Muscle of leg (tissue), 11 donors: ENCODE data around the gene R3HDM2. TPM values are rescaled to one million over a fixed set of nuclear protein-coding genes. Genes with fewer than 3 reads are reported as not detected.
"Not testable (repeated sequence)": the region's sequence is repeated elsewhere in the genome, so short reads cannot be mapped to it uniquely, and the experiment has no call there.

ENCODE experiments used
- DNase-seq: peaks from one replicate; pipeline ENCODE4 v3.0.0; 2013
- H3K27ac ChIP-seq: one replicate; pipeline ENCODE4 v1.5.1; 2013; ENCODE audit warnings: mild to moderate bottlenecking, low read length, control low read depth
- H3K27me3 ChIP-seq: one replicate; pipeline ENCODE4 v1.6.1; 2013; ENCODE audit warnings: low read length; ENCODE audit not compliant: control insufficient read depth, insufficient read depth
- H3K36me3 ChIP-seq: one replicate; pipeline ENCODE4 v1.6.1; 2013; ENCODE audit warnings: low read length; ENCODE audit not compliant: control insufficient read depth, insufficient read depth
- H3K4me1 ChIP-seq: one replicate; pipeline ENCODE4 v1.6.1; 2013; ENCODE audit warnings: low read length; ENCODE audit not compliant: control insufficient read depth, insufficient read depth
- H3K4me3 ChIP-seq: one replicate; pipeline ENCODE4 v1.5.1; 2013; ENCODE audit warnings: low read length, control low read depth
- H3K9me3 ChIP-seq: replicated peaks from 2 replicates; pipeline ENCODE4 v1.6.1; 2013; ENCODE audit warnings: low read depth, low read length; ENCODE audit not compliant: control insufficient read depth
- WGBS: methylation state at CpG from one replicate; pipeline ENCODE4 v1.1.5; 2013; ENCODE audit warnings: missing lambda C conversion rate; ENCODE audit not compliant: insufficient coverage; 5-methylcytosine and 5-hydroxymethylcytosine counted together
- polyA plus RNA-seq, 8 donors: library from polyadenylated mRNA; unstranded; fragments of 120-200 nt; gene quantifications; one replicate each; pipeline versions ENCODE4 v1.2.1 to v1.2.3, GENCODE V29; 2013; ENCODE audit warnings: inconsistent platforms in 1 of 8, low replicate concordance in 1 of 8; ENCODE audit not compliant: insufficient read length in 8 of 8, insufficient read depth in 1 of 8
- total RNA-seq: library from RNA; stranded (reverse); fragments of 120-200 nt; gene quantifications from one replicate; pipeline ENCODE4 v1.2.4, GENCODE V29; 2013

Gene R3HDM2
- total and polyA plus RNA-seq, 9 donors, result 20.2 to 52.6 (median 39.6) TPM

- H3K27ac ChIP-seq, result peak overlapping the region; percentile 63
- WGBS, result no CpG with 5 or more reads among the region's 3 CpGs
Measured at GRCh38 chr12:57340104-57340503, 90.7 kb downstream of the R3HDM2 start.

GRCh38 chr12:57336299-57336698 lies 94.5 kb downstream of the R3HDM2 start:
- not testable (repeated sequence) for H3K9me3 ChIP-seq, DNase-seq, H3K36me3 ChIP-seq, H3K4me3 ChIP-seq, H3K27me3 ChIP-seq, H3K4me1 ChIP-seq, H3K27ac ChIP-seq
- WGBS, result no CpG with 5 or more reads among the region's 4 CpGs

More at GRCh38 chr12:57340104-57340503, 90.7 kb downstream of the R3HDM2 start:
- no peaks in the 10 kb centered on the region for H3K27me3 ChIP-seq
- H3K9me3 ChIP-seq, result no peaks in the 10 kb centered on the region
- peaks cover 8% of the 10 kb centered on the region for H3K4me1 ChIP-seq
- peak; percentile 91 for DNase-seq
- H3K4me3 ChIP-seq, result no peak overlapping the region
- peaks cover 2% of the 10 kb centered on the region for H3K36me3 ChIP-seq

DNA sequence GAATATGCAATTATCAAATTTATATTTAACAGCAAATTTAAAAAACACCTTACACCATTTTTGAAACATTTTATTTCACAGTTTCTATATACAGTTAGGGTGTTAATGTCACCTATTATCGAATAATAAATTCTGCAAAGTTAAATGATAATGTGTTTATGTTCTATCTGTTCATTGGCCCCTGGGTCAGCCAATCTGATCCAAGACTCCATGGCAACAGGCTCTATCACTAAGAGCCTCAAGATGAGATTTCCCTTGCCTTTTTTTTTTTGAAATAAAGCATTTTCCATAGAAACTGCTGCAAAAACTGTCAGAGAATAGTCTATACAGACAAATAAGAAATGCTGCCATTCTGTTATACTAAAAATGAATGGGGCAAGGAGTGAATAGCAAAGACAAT lies 96.6 kb downstream of the R3HDM2 start:
- no peaks in the 10 kb centered on the region for H3K4me1 ChIP-seq
- no peaks in the 10 kb centered on the region for H3K9me3 ChIP-seq
- H3K4me3 ChIP-seq, result no peak overlapping the region
- no peak overlapping the region for H3K27ac ChIP-seq
- H3K27me3 ChIP-seq, result no peaks in the 10 kb centered on the region
- no CpG with 5 or more reads among the region's 1 CpG for WGBS
- DNase-seq, result no peak
- peaks cover 8% of the 10 kb centered on the region for H3K36me3 ChIP-seq

DNA sequence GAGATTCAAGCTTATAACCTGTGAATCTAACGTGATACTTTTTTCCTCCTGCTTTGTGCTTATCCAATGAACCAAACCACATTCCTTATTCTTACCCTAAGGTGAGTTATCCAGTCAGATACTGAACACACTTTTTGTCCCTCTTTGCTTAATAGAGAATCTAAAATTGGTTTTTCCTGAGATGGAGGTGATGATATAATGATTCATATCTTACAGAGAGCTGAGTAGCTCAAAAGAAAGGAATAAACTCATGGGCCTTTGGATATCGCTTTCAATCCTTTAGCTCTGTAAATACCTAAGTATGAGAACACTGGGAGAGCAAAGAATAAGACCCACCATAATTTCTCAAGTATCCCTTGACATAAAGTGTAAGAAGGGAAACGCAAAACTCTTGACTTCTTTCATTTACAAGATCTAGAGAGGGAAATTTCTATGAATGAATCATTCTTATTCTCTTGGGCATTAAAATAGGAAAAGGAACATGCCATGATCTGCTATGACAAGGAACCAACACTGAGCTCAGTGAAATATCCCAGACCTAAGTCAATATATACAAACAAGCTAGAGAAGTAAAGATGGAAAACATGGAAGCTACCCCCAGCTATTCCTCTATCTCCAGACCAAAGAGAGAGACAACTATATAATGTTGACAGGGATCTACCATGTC lies 98.1 kb downstream of the R3HDM2 start:
- Histone ChIP-seq H3K27ac (no peak overlapping the region), H3K4me3 (no peak overlapping the region), H3K9me3 (no peaks in the 10 kb centered on the region), H3K27me3 (no peaks in the 10 kb centered on the region), H3K4me1 (no peaks in the 10 kb centered on the region), H3K36me3 (peaks cover 9% of the 10 kb centered on the region)
- DNase-seq, result no peak
- WGBS, result 100% methylated on average over 1 of the region's 3 CpGs

- H3K36me3 ChIP-seq, result peaks cover 14% of the 10 kb centered on the region
- H3K4me3 ChIP-seq, result no peak overlapping the region
- H3K27ac ChIP-seq, result no peak overlapping the region
- H3K4me1 ChIP-seq, result no peaks in the 10 kb centered on the region
- H3K9me3 ChIP-seq, result peaks cover 3% of the 10 kb centered on the region
- H3K27me3 ChIP-seq, result no peaks in the 10 kb centered on the region
- no peak for DNase-seq
- WGBS, result 93% methylated on average over 5 of the region's 5 CpGs
Measured at GRCh38 chr12:57330992-57331391, 99.9 kb downstream of the R3HDM2 start.

DNA sequence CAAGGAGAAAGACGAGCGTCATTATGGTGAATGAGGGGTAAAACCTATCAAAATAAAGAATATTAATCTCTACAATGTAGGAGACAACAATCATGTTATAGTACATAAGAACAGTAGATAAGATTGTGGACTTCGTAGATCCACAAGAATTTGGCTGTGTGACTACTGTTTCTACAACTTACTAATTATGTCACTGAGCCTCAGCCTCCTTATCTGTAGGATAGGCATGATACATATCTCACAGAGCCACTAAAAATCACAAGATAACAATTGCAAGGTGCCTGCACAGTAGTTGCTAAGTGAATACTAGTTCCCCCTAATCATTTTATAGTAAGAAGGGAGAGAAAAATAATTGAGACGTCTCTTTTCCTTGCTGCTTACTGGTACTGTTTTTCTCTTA lies 101.6 kb downstream of the R3HDM2 start:
- Histone ChIP-seq H3K4me1 (no peaks in the 10 kb centered on the region), H3K9me3 (peaks cover 3% of the 10 kb centered on the region), H3K4me3 (no peak overlapping the region), H3K27ac (no peak overlapping the region), H3K27me3 (no peaks in the 10 kb centered on the region), H3K36me3 (peaks cover 14% of the 10 kb centered on the region)
- WGBS, result no CpG with 5 or more reads among the region's 4 CpGs
- no peak for DNase-seq

- DNase-seq, result no peak
- H3K9me3 ChIP-seq, result peaks cover 3% of the 10 kb centered on the region
- no peaks in the 10 kb centered on the region for H3K27me3 ChIP-seq
- peaks cover 8% of the 10 kb centered on the region for H3K36me3 ChIP-seq
- H3K27ac ChIP-seq, result no peak overlapping the region
- no peak overlapping the region for H3K4me3 ChIP-seq
- no peaks in the 10 kb centered on the region for H3K4me1 ChIP-seq
Measured at GRCh38 chr12:57325395-57325794, 105.4 kb downstream of the R3HDM2 start.

GRCh38 chr12:57323416-57323815 lies 107.4 kb downstream of the R3HDM2 start:
- Histone ChIP-seq H3K9me3 (peaks cover 3% of the 10 kb centered on the region), H3K27me3 (no peaks in the 10 kb centered on the region), H3K4me1 (no peaks in the 10 kb centered on the region), H3K36me3 (peaks cover 6% of the 10 kb centered on the region), H3K27ac (no peak overlapping the region), H3K4me3 (no peak overlapping the region)
- WGBS, result 20% methylated on average over 1 of the region's 3 CpGs
- peak; percentile 46 for DNase-seq

- Histone ChIP-seq H3K27me3 (no peaks in the 10 kb centered on the region), H3K36me3 (no peaks in the 10 kb centered on the region), H3K9me3 (no peaks in the 10 kb centered on the region), H3K4me1 (no peaks in the 10 kb centered on the region), H3K27ac (no peak overlapping the region), H3K4me3 (no peak overlapping the region)
- no CpG with 5 or more reads among the region's 2 CpGs for WGBS
- DNase-seq, result no peak
Measured at GRCh38 chr12:57320639-57321038, 110.2 kb downstream of the R3HDM2 start.

DNA sequence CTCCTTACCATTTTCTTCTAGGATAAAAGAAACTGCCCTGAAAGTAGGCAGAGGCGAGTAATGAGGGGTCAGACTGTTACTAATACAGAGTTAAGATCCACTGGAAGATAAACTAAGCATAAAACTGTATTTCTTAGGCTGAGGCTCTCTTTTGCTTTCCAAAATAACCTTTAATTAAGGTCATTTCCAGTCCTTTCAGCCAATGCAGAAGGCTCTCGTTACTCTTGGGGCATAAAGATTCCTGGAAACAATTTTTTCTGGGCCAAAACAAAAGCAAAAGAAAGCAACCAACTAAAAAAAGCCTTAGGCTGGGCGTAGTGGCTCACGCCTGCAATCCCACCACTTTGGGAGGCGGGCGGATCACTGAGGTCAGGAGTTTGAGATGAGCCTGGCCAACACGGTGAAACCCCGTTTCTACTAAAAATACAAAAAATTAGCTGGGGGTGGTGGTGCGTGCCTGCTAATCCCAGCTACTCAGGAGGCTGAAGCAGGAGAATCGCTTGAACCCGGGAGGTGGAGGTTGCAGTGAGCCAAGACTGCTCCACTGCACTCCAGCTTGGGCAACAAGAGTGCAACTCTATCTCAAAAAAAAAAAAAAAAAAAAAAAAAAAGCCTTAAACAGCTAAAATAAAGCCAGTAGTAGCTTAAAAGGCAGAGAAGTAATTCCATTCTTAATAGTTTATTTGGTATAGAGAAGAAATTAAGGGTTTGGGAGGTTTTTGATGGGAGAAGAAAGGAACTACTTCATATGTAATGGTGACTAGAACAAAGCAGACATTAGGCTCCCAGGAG lies 111.0 kb downstream of the R3HDM2 start:
- no peak overlapping the region for H3K4me3 ChIP-seq
- H3K36me3 ChIP-seq, result no peaks in the 10 kb centered on the region
- DNase-seq, result peak; percentile 87
- no peaks in the 10 kb centered on the region for H3K27me3 ChIP-seq
- no peaks in the 10 kb centered on the region for H3K9me3 ChIP-seq
- 40% methylated on average over 2 of the region's 11 CpGs for WGBS
- H3K27ac ChIP-seq, result peak overlapping the region; percentile 86
- H3K4me1 ChIP-seq, result no peaks in the 10 kb centered on the region
